Right lobe of liver (tissue), 4 donors: Measurements from ENCODE around the gene SNRNP25.

Experiments
- CTCF ChIP-seq, 4 donors: fragments of 200-600 bp in 3 of 4; fragments of 450-650 bp in 1 of 4; IDR thresholded peaks; one replicate each; pipeline versions ENCODE4 v1.5.1 to v1.8.0; 2016 to 2022; ENCODE audit warnings: antibody characterized with exemption in 4 of 4, mild to moderate bottlenecking in 2 of 4
- POLR2A ChIP-seq: fragments of 450-650 bp; IDR thresholded peaks from one replicate; pipeline ENCODE4 v1.6.1; 2017; ENCODE audit warnings: antibody characterized with exemption, mild to moderate bottlenecking
- donor health status: DM: no; HTN: no; CAD: no.
- donor health status: DM: no; HTN: no; CAD: no.
- donor health status: DM: no; HTN: yes; CAD: no.

GRCh38 chr16:41439-42068, 12.1 kb upstream of the SNRNP25 start:
- TF ChIP-seq POLR2A = no peak
- no peak for TF ChIP-seq CTCF (IDR thresholded peaks at IDR 0.05)
